ENCODE measurements around the gene ZBTB49.

DNA sequence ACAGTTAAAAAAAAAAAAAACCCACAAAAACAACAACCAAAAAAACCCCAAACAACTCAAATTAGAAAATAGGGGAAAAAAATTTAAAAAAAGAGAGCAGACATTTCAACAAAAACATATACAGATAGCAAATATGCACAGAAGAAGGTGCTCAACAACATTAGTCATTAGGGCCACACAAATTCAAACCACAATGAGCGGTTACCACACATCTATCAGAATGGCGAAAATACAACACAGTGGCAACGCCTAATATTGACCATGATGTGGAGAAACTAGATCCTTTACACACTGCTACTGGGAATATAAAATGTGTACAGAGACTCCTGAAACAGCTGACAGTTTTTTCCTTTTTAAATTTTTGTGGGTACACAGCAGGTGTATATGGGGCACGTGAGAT is 19.5 kb upstream of the ZBTB49 start:
- TF ChIP-seq CTCF (conservative IDR thresholded peaks at IDR 0.05; ENCODE audit: low read length): no peak
- TF ChIP-seq EZH2phosphoT487 (IDR thresholded peaks at IDR 0.05; ENCODE audit: borderline replicate concordance): no peak
